Esophagus squamous epithelium (tissue), 4 donors: Measurements from ENCODE around the gene PRKCQ.

Experiments used
- POLR2A ChIP-seq, 4 donors: fragments of 450-650 bp; IDR thresholded peaks; one replicate each; pipeline ENCODE4 v1.6.1; 2017; ENCODE audit warnings: antibody characterized with exemption in 4 of 4, mild to moderate bottlenecking in 4 of 4, moderate library complexity in 3 of 4
- TF ChIP-seq, protein P1 (sequence below), 6 experiments: fragments of 450-650 bp in 4 of 6; fragments of 200-600 bp in 2 of 6; sonication (generic) in 2 of 6; IDR thresholded peaks; one replicate each; pipeline ENCODE4 v1.5.1; 2016 to 2019; ENCODE audit warnings: antibody characterized with exemption in 6 of 6, mild to moderate bottlenecking in 4 of 6, moderate library complexity in 4 of 6

- no peak for TF ChIP-seq POLR2A (IDR thresholded peaks at IDR 0.05)
- TF ChIP-seq, protein P1, sequence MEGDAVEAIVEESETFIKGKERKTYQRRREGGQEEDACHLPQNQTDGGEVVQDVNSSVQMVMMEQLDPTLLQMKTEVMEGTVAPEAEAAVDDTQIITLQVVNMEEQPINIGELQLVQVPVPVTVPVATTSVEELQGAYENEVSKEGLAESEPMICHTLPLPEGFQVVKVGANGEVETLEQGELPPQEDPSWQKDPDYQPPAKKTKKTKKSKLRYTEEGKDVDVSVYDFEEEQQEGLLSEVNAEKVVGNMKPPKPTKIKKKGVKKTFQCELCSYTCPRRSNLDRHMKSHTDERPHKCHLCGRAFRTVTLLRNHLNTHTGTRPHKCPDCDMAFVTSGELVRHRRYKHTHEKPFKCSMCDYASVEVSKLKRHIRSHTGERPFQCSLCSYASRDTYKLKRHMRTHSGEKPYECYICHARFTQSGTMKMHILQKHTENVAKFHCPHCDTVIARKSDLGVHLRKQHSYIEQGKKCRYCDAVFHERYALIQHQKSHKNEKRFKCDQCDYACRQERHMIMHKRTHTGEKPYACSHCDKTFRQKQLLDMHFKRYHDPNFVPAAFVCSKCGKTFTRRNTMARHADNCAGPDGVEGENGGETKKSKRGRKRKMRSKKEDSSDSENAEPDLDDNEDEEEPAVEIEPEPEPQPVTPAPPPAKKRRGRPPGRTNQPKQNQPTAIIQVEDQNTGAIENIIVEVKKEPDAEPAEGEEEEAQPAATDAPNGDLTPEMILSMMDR (IDR thresholded peaks at IDR 0.05): no peak
These were observed 148.9 kb downstream of the PRKCQ start for GRCh38 chr10:6431186-6431585.
